SK-N-MC (cell line): Measurements from ENCODE around the gene PDPR.
"Not testable (repeated sequence)": the region's sequence is repeated elsewhere in the genome, so short reads cannot be mapped to it uniquely, and the experiment has no call there.

Experiments used
- EZH2 ChIP-seq: fragments of 200-600 bp; sonication (generic); IDR thresholded peaks from one replicate; pipeline ENCODE4 v1.6.1; 2017; ENCODE audit warnings: antibody characterized with exemption
- FOXP2 ChIP-seq: optimal IDR thresholded peaks from 2 replicates; pipeline ENCODE3; 2011; ENCODE audit warnings: mild to moderate bottlenecking, moderate library complexity; ENCODE audit not compliant: insufficient read depth; ENCODE audit errors: extremely low read length, control extremely low read depth
- POLR2AphosphoS5 ChIP-seq: IDR thresholded peaks from 2 replicates; pipeline ENCODE4 v1.6.1; 2012; ENCODE audit warnings: mild to moderate bottlenecking, low read depth, low read length, borderline replicate concordance

DNA sequence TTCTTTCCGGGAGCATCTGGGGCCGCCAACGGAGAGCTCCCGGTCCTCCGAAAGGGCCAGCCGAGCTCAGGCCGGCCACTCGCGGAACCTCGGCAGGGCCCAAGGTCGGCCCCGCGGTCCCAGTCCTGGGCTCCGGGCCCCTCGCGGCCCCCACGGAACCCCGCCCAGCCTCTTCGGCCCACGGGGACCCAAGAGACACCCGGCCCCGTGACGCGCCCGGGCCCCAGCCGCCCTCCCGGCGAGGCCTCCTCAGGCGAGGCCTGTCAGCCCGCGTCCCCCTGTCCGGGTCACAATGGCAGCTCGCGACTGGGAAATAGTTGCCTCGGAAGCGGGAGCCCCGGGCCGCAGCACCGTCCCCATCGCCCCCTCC is 48.8 kb upstream of the PDPR start:
- TF ChIP-seq EZH2, POLR2AphosphoS5, FOXP2: not testable (repeated sequence)
